H9 (cell line): ENCODE data around the gene BPIFA3. TPM values are rescaled to one million over a fixed set of nuclear protein-coding genes. Genes with fewer than 3 reads are reported as not detected.

Source experiments
- DNase-seq: peaks from one replicate; pipeline ENCODE4 v3.0.0-alpha.2; 2017
- H2AFZ ChIP-seq: one replicate; pipeline ENCODE4 v1.6.1; 2013; ENCODE audit warnings: mild to moderate bottlenecking, low read length, control low read depth, moderate library complexity
- H2AK5ac ChIP-seq: 2 replicates; pipeline ENCODE4 v1.6.1; 2013; ENCODE audit warnings: low read length, control low read depth, mixed read lengths; ENCODE audit not compliant: insufficient read length
- H2BK120ac ChIP-seq: one replicate; pipeline ENCODE4 v1.6.1; 2013; ENCODE audit warnings: low read depth, mild to moderate bottlenecking, low read length, control low read depth, inconsistent platforms; ENCODE audit not compliant: poor library complexity, severe bottlenecking
- H2BK12ac ChIP-seq: 2 replicates; pipeline ENCODE4 v1.6.1; 2013; ENCODE audit warnings: low read length, control low read depth, mixed read lengths, low read depth; ENCODE audit not compliant: insufficient read length
- H2BK15ac ChIP-seq: 2 replicates; pipeline ENCODE4 v1.6.1; 2013; ENCODE audit warnings: low read depth, low read length, control low read depth
- H2BK20ac ChIP-seq: one replicate; pipeline ENCODE4 v1.6.1; 2013; ENCODE audit warnings: low read depth, mild to moderate bottlenecking, low read length, control low read depth, inconsistent platforms; ENCODE audit not compliant: poor library complexity, severe bottlenecking
- H2BK5ac ChIP-seq: 2 replicates; pipeline ENCODE4 v1.6.1; 2013; ENCODE audit warnings: low read length, control low read depth, mixed read lengths; ENCODE audit not compliant: insufficient read length
- H3K14ac ChIP-seq: 2 replicates; pipeline ENCODE4 v1.6.1; 2013; ENCODE audit warnings: low read length, control low read depth; ENCODE audit not compliant: insufficient read depth
- H3K18ac ChIP-seq: 2 replicates; pipeline ENCODE4 v1.6.1; 2013; ENCODE audit warnings: low read depth, mild to moderate bottlenecking, mixed read lengths, low read length, control low read depth; ENCODE audit not compliant: insufficient read length
- H3K23ac ChIP-seq: 2 replicates; pipeline ENCODE4 v1.6.1; 2013; ENCODE audit warnings: low read length, control low read depth, mixed read lengths, low read depth; ENCODE audit not compliant: insufficient read length
- H3K23me2 ChIP-seq: 2 replicates; pipeline ENCODE4 v1.6.1; 2013; ENCODE audit warnings: low read depth, mild to moderate bottlenecking, mixed read lengths, low read length, control low read depth; ENCODE audit not compliant: insufficient read length, poor library complexity, severe bottlenecking
- H3K27ac ChIP-seq: 2 replicates; pipeline ENCODE4 v1.5.1; 2013; ENCODE audit warnings: low read length, control low read depth, mixed read lengths, low read depth; ENCODE audit not compliant: insufficient read length
- H3K27me3 ChIP-seq: 2 replicates; pipeline ENCODE4 v1.6.1; 2013; ENCODE audit warnings: low read length, control low read depth, inconsistent platforms; ENCODE audit not compliant: insufficient read depth
- H3K4ac ChIP-seq: 2 replicates; pipeline ENCODE4 v1.6.1; 2013; ENCODE audit warnings: low read depth, mild to moderate bottlenecking, control low read depth, inconsistent platforms, low read length, moderate library complexity
- H3K4me1 ChIP-seq: 2 replicates; pipeline ENCODE4 v1.6.1; 2013; ENCODE audit warnings: low read length, control low read depth, inconsistent platforms; ENCODE audit not compliant: insufficient read depth
- H3K4me2 ChIP-seq: 2 replicates; pipeline ENCODE4 v1.6.1; 2013; ENCODE audit warnings: low read length, control low read depth, mixed read lengths; ENCODE audit not compliant: insufficient read length, insufficient read depth
- H3K56ac ChIP-seq: 2 replicates; pipeline ENCODE4 v1.6.1; 2013; ENCODE audit warnings: low read depth, mild to moderate bottlenecking, mixed read lengths, low read length, control low read depth; ENCODE audit not compliant: insufficient read length
- H3K79me1 ChIP-seq: 2 replicates; pipeline ENCODE4 v1.6.1; 2013; ENCODE audit warnings: low read depth, mild to moderate bottlenecking, moderate library complexity, low read length, control low read depth, inconsistent platforms; ENCODE audit not compliant: insufficient read depth, poor library complexity, severe bottlenecking
- H3K79me2 ChIP-seq: 2 replicates; pipeline ENCODE4 v1.6.1; 2013; ENCODE audit warnings: low read length, control low read depth, inconsistent platforms; ENCODE audit not compliant: insufficient read depth
- H3K9ac ChIP-seq: 2 replicates; pipeline ENCODE4 v1.6.1; 2013; ENCODE audit warnings: low read length, control low read depth, mixed read lengths; ENCODE audit not compliant: insufficient read length; ENCODE audit errors: extremely low read depth
- H3K9me3 ChIP-seq: one replicate; pipeline ENCODE4 v1.6.1; 2013; ENCODE audit warnings: low read depth, low read length, inconsistent platforms; ENCODE audit not compliant: control insufficient read depth
- H3T11ph ChIP-seq: one replicate; pipeline ENCODE4 v1.6.1; 2013; ENCODE audit warnings: mild to moderate bottlenecking, low read length, control low read depth, inconsistent platforms
- H4K20me1 ChIP-seq: one replicate; pipeline ENCODE4 v1.6.1; 2013; ENCODE audit not compliant: control insufficient read depth, insufficient read length, insufficient read depth
- H4K5ac ChIP-seq: 2 replicates; pipeline ENCODE4 v1.6.1; 2013; ENCODE audit warnings: low read depth, mild to moderate bottlenecking, mixed read lengths, low read length, control low read depth; ENCODE audit not compliant: insufficient read length
- H4K8ac ChIP-seq: replicated peaks from 2 replicates; pipeline ENCODE4 v1.6.1; 2013; ENCODE audit warnings: low read length, control low read depth, mixed read lengths, low read depth; ENCODE audit not compliant: insufficient read length
- H4K91ac ChIP-seq: 2 replicates; pipeline ENCODE4 v1.6.1; 2013; ENCODE audit warnings: low read depth, mild to moderate bottlenecking, moderate library complexity, mixed read lengths, low read length, control low read depth; ENCODE audit not compliant: insufficient read length
- H3K27ac Mint-ChIP-seq, 3 experiments: 2 replicates in 2 of 3; 3 replicates in 1 of 3; pipeline ENCODE4 v1.8.0; 2020 to 2021; ENCODE audit warnings: mixed read lengths in 3 of 3, mild to moderate bottlenecking in 1 of 3, moderate library complexity in 1 of 3
- H3K27me3 Mint-ChIP-seq: 2 replicates; pipeline ENCODE4 v1.8.0; 2021; ENCODE audit warnings: low read depth, mild to moderate bottlenecking, moderate library complexity, mixed read lengths
- H3K36me3 Mint-ChIP-seq, 3 experiments: 2 replicates in 2 of 3; 3 replicates in 1 of 3; pipeline ENCODE4 v1.8.0; 2020 to 2021; ENCODE audit warnings: low read depth in 3 of 3, mixed read lengths in 3 of 3; ENCODE audit not compliant: insufficient read depth in 1 of 3
- H3K4me1 Mint-ChIP-seq, 2 experiments: 2 replicates each; pipeline ENCODE4 v1.8.0; 2020; ENCODE audit warnings: mixed read lengths in 2 of 2
- H3K4me3 Mint-ChIP-seq, 2 experiments: 2 replicates in 1 of 2; 3 replicates in 1 of 2; pipeline ENCODE4 v1.8.0; 2020 to 2021; ENCODE audit warnings: mild to moderate bottlenecking in 2 of 2, mixed read lengths in 2 of 2, moderate library complexity in 1 of 2
- H3K9me3 Mint-ChIP-seq, 2 experiments: 2 replicates in 1 of 2; 3 replicates in 1 of 2; pipeline ENCODE4 v1.8.0; 2020; ENCODE audit warnings: mild to moderate bottlenecking in 2 of 2, mixed read lengths in 2 of 2, moderate library complexity in 1 of 2
- WGBS: extraction: QIAGEN DNeasy Blood & Tissue Kit; methylation state at CpG from one replicate; pipeline ENCODE4 v1.1.7; 2013; ENCODE audit warnings: missing lambda C conversion rate, low lambda C conversion rate, mixed read lengths; ENCODE audit not compliant: insufficient read length; ENCODE audit errors: extremely low coverage; 5-methylcytosine and 5-hydroxymethylcytosine counted together
- total RNA-seq: library from RNA; stranded (reverse); gene quantifications from 2 replicates; pipeline ENCODE4 v1.2.1, GENCODE V29; 2021
- TF ChIP-seq, protein P1 (sequence below): fragments of 200-600 bp; sonication (generic); conservative IDR thresholded peaks from 3 replicates; pipeline ENCODE4 v1.8.0; 2021; ENCODE audit warnings: antibody characterized with exemption, mild to moderate bottlenecking

Gene BPIFA3
- total RNA-seq, 1 experiment from 2014 or later: not detected

DNA sequence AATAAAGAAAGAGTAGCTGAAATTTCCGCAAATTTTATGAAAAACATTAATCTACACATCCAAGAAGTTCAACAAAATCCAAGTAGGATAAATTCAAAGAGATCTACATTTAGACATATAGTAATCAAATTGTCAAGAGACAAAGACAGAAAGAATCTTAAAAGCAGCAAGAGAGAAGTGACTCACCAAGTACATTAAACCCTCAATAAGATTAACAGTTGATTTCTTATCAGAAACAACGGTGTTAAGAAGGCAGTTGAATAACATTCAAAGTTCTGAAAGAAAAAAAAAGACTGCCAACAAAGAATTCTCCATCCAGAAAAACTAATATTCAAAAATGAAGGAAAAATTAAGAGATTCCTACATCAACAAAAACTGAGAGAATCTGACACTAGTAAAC is 37.9 kb downstream of the BPIFA3 start:
- no peak overlapping the region for H3K18ac ChIP-seq
- TF ChIP-seq, protein P1, sequence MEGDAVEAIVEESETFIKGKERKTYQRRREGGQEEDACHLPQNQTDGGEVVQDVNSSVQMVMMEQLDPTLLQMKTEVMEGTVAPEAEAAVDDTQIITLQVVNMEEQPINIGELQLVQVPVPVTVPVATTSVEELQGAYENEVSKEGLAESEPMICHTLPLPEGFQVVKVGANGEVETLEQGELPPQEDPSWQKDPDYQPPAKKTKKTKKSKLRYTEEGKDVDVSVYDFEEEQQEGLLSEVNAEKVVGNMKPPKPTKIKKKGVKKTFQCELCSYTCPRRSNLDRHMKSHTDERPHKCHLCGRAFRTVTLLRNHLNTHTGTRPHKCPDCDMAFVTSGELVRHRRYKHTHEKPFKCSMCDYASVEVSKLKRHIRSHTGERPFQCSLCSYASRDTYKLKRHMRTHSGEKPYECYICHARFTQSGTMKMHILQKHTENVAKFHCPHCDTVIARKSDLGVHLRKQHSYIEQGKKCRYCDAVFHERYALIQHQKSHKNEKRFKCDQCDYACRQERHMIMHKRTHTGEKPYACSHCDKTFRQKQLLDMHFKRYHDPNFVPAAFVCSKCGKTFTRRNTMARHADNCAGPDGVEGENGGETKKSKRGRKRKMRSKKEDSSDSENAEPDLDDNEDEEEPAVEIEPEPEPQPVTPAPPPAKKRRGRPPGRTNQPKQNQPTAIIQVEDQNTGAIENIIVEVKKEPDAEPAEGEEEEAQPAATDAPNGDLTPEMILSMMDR: no peak
- no peaks in the 10 kb centered on the region for H3K79me1 ChIP-seq
- WGBS: no CpG with 5 or more reads among the region's 2 CpGs
- H3K79me2 ChIP-seq: no peaks in the 10 kb centered on the region
- H2BK12ac ChIP-seq: no peak overlapping the region
- H2BK120ac ChIP-seq: no peak overlapping the region
- Mint-ChIP-seq H3K36me3 (no peaks in the 10 kb centered on the region), H3K4me3 (no peak overlapping the region), H3K27me3 (peaks cover 3% of the 10 kb centered on the region; the same call in 1 of the 2 replicates), H3K27ac (no peak overlapping the region), H3K4me1 (peaks cover 4% of the 10 kb centered on the region in 2 experiments; a peak in 3 of 4 replicates), H3K9me3 (no peaks in the 10 kb centered on the region; a peak in 1 of 5 replicates)
- no peak overlapping the region for H3K14ac ChIP-seq
- H2BK20ac ChIP-seq: no peak overlapping the region
- no peak overlapping the region for H2AFZ ChIP-seq
- DNase-seq: no peak
- H3T11ph ChIP-seq: no peak overlapping the region
- no peaks in the 10 kb centered on the region for H3K9me3 ChIP-seq
- no peak overlapping the region for H3K23ac ChIP-seq
- H3K56ac ChIP-seq: no peak overlapping the region
- H3K23me2 ChIP-seq: no peaks in the 10 kb centered on the region
- H3K4me2 ChIP-seq: no peak overlapping the region
- H3K4ac ChIP-seq: no peak overlapping the region
- no peak overlapping the region for H2BK5ac ChIP-seq
- no peak overlapping the region for H3K9ac ChIP-seq
- no peak overlapping the region for H4K5ac ChIP-seq
- H4K8ac ChIP-seq: no peak overlapping the region
- no peaks in the 10 kb centered on the region for H3K27me3 ChIP-seq
- H3K27ac ChIP-seq: no peak overlapping the region
- H4K91ac ChIP-seq: no peak overlapping the region
- no peaks in the 10 kb centered on the region for H4K20me1 ChIP-seq
- no peak overlapping the region for H2BK15ac ChIP-seq
- no peak overlapping the region for H2AK5ac ChIP-seq
- no peaks in the 10 kb centered on the region for H3K4me1 ChIP-seq
